RWPE2 (cell line): ENCODE data around the gene DNAJC1.
"Not testable (repeated sequence)": the region's sequence is repeated elsewhere in the genome, so short reads cannot be mapped to it uniquely, and the experiment has no call there.

Experiments
- ATAC-seq: fragments of 200-7000 bp; cut with Tn5 transposase; 3 replicates; pipeline ENCODE4 v1.9.1; 2021; ENCODE audit warnings: low read depth
- DNase-seq: peaks from one replicate; pipeline ENCODE4 v3.0.0-alpha.2; 2020; ENCODE audit warnings: low spot score
- H3K27ac ChIP-seq: fragments of 450-650 bp; 2 replicates; pipeline ENCODE4 v1.5.1; 2017; ENCODE audit warnings: mild to moderate bottlenecking; ENCODE audit not compliant: poor library complexity, severe bottlenecking
- H3K27me3 ChIP-seq: fragments of 250-450 bp; sonication (Bioruptor Pico); 2 replicates; pipeline ENCODE4 v1.5.1; 2021; ENCODE audit warnings: mild to moderate bottlenecking, moderate library complexity; ENCODE audit not compliant: insufficient read depth, poor library complexity, severe bottlenecking
- H3K36me3 ChIP-seq: fragments of 250-450 bp; sonication (Bioruptor Pico); 2 replicates; pipeline ENCODE4 v1.5.1; 2020; ENCODE audit warnings: low read depth, mild to moderate bottlenecking, moderate library complexity
- H3K4me1 ChIP-seq: fragments of 250-450 bp; sonication (Bioruptor Pico); 2 replicates; pipeline ENCODE4 v1.5.1; 2021; ENCODE audit warnings: mild to moderate bottlenecking, moderate library complexity; ENCODE audit not compliant: insufficient read depth, poor library complexity, severe bottlenecking
- H3K4me3 ChIP-seq: fragments of 250-450 bp; sonication (Bioruptor Pico); 2 replicates; pipeline ENCODE4 v1.5.1; 2021; ENCODE audit warnings: mild to moderate bottlenecking, moderate library complexity; ENCODE audit not compliant: severe bottlenecking
- H3K9me3 ChIP-seq: fragments of 250-450 bp; sonication (Bioruptor Pico); 2 replicates; pipeline ENCODE4 v1.5.1; 2021; ENCODE audit warnings: mild to moderate bottlenecking, moderate library complexity; ENCODE audit not compliant: severe bottlenecking
- CTCF ChIP-seq: fragments of 450-650 bp; IDR thresholded peaks from one replicate; pipeline ENCODE4 v1.5.1; 2017; ENCODE audit warnings: mild to moderate bottlenecking, moderate library complexity; ENCODE audit not compliant: poor library complexity, severe bottlenecking

The DNAJC1 gene

GRCh38 chr10:21870849-21871248 lies 132.7 kb downstream of the DNAJC1 start:
- no peak overlapping the region for H3K4me3 ChIP-seq
- no peaks in the 10 kb centered on the region for H3K4me1 ChIP-seq
- H3K27me3 ChIP-seq: no peaks in the 10 kb centered on the region
- no peaks in the 10 kb centered on the region for H3K36me3 ChIP-seq
- no peak for DNase-seq
- no peaks in the 10 kb centered on the region for H3K9me3 ChIP-seq
- no peak overlapping the region for H3K27ac ChIP-seq
- ATAC-seq: no peak
- TF ChIP-seq CTCF: no peak

GRCh38 chr10:21869087-21869486 lies 134.4 kb downstream of the DNAJC1 start:
- H3K27ac ChIP-seq, H3K4me1 ChIP-seq, ATAC-seq, H3K9me3 ChIP-seq, H3K36me3 ChIP-seq, H3K4me3 ChIP-seq, DNase-seq, H3K27me3 ChIP-seq: not testable (repeated sequence)

GRCh38 chr10:21860718-21861117 lies 142.8 kb downstream of the DNAJC1 start:
- H3K36me3 ChIP-seq: no peaks in the 10 kb centered on the region
- DNase-seq (no peak), ATAC-seq (no peak; the same call in 2 of the 3 replicates)
- H3K4me3 ChIP-seq: no peak overlapping the region
- H3K9me3 ChIP-seq: no peaks in the 10 kb centered on the region
- no peaks in the 10 kb centered on the region for H3K4me1 ChIP-seq
- no peak for TF ChIP-seq CTCF
- no peak overlapping the region for H3K27ac ChIP-seq
- no peaks in the 10 kb centered on the region for H3K27me3 ChIP-seq

GRCh38 chr10:21858455-21858854 lies 145.1 kb downstream of the DNAJC1 start:
- H3K27ac ChIP-seq: no peak overlapping the region
- H3K36me3 ChIP-seq: no peaks in the 10 kb centered on the region
- no peak overlapping the region for H3K4me3 ChIP-seq
- no peaks in the 10 kb centered on the region for H3K27me3 ChIP-seq
- no peak for TF ChIP-seq CTCF
- DNase-seq: no peak
- no peaks in the 10 kb centered on the region for H3K9me3 ChIP-seq
- ATAC-seq: no peak
- H3K4me1 ChIP-seq: no peaks in the 10 kb centered on the region

- peaks cover 4% of the 10 kb centered on the region for H3K9me3 ChIP-seq
Measured at GRCh38 chr10:21849607-21850006, 153.9 kb downstream of the DNAJC1 start.

More at GRCh38 chr10:21849607-21850006, 153.9 kb downstream of the DNAJC1 start:
- TF ChIP-seq CTCF: no peak
- Histone ChIP-seq H3K4me3 (no peak overlapping the region), H3K4me1 (no peaks in the 10 kb centered on the region), H3K36me3 (no peaks in the 10 kb centered on the region), H3K27me3 (no peaks in the 10 kb centered on the region), H3K27ac (no peak overlapping the region)
- ATAC-seq (no peak), DNase-seq (no peak)
